Mesothelial cell of epicardium (in vitro differentiated cells): ENCODE results near the gene TEAD3. TPM values are rescaled to one million over a fixed set of nuclear protein-coding genes. Genes with fewer than 3 reads are reported as not detected.

Source experiments
- DNase-seq, 2 experiments: peaks; one replicate each; pipeline ENCODE4 v3.0.0; 2021; ENCODE audit warnings: low spot score in 2 of 2; ENCODE audit not compliant: unreplicated experiment in 2 of 2
- H3K27ac Mint-ChIP-seq: 2 replicates; pipeline ENCODE4 v1.8.0; 2021; ENCODE audit warnings: mixed read lengths
- H3K27me3 Mint-ChIP-seq: 2 replicates; pipeline ENCODE4 v1.8.0; 2021; ENCODE audit warnings: low read depth, mixed read lengths
- H3K36me3 Mint-ChIP-seq: 2 replicates; pipeline ENCODE4 v1.8.0; 2021; ENCODE audit warnings: mixed read lengths
- H3K4me1 Mint-ChIP-seq: 2 replicates; pipeline ENCODE4 v1.8.0; 2021; ENCODE audit warnings: mixed read lengths
- H3K4me3 Mint-ChIP-seq: 2 replicates; pipeline ENCODE4 v1.8.0; 2021; ENCODE audit warnings: mild to moderate bottlenecking, moderate library complexity, mixed read lengths
- H3K9me3 Mint-ChIP-seq: 2 replicates; pipeline ENCODE4 v1.8.0; 2021; ENCODE audit warnings: mixed read lengths
- CTCF ChIP-seq: fragments of 200-600 bp; sonication (generic); IDR thresholded peaks from one replicate; pipeline ENCODE4 v1.5.0; 2021; ENCODE audit warnings: antibody characterized with exemption; ENCODE audit not compliant: unreplicated experiment
- total RNA-seq: library from RNA; stranded (reverse); gene quantifications from 3 replicates; pipeline ENCODE4 v1.2.1, GENCODE V29; 2021

Gene TEAD3
- total RNA-seq, 1 donor from 2014 or later: 91.4 TPM

GRCh38 chr6:35508542-35508941 is 11.7 kb upstream of the TEAD3 start:
- peaks cover 37% of the 10 kb centered on the region for H3K4me1 Mint-ChIP-seq
- H3K27ac Mint-ChIP-seq: no peak overlapping the region
- no peak overlapping the region for H3K4me3 Mint-ChIP-seq
- no peaks in the 10 kb centered on the region for H3K36me3 Mint-ChIP-seq
- TF ChIP-seq CTCF: no peak
- H3K27me3 Mint-ChIP-seq: no peaks in the 10 kb centered on the region
- no peak for DNase-seq
- H3K9me3 Mint-ChIP-seq: no peaks in the 10 kb centered on the region

- no peaks in the 10 kb centered on the region for H3K36me3 Mint-ChIP-seq
- H3K27me3 Mint-ChIP-seq: no peaks in the 10 kb centered on the region
- H3K27ac Mint-ChIP-seq: no peak overlapping the region
- no peak overlapping the region for H3K4me3 Mint-ChIP-seq
- TF ChIP-seq CTCF: no peak
- no peaks in the 10 kb centered on the region for H3K9me3 Mint-ChIP-seq
- no peak for DNase-seq
- H3K4me1 Mint-ChIP-seq: peaks cover 37% of the 10 kb centered on the region
Observed at GRCh38 chr6:35508027-35508426, 11.1 kb upstream of the TEAD3 start.

DNA sequence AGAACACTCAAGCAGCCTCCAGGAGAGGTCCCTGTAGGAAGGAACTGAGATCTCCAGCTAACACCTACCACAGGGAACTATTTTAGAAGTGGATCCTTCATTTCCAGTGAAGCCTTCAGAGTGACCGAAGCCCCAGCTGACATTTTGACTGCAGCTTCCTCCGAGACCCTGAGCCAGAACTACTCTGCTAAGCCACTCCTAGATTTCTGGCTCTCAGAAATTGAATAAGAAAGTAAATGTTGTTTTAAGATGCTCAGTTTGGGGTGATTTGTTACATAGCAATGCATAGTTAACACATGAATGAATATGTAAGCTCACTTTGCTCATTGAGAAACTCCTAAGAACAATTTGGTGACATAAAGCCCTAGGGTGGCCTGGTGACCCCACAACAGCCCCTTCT is 10.3 kb upstream of the TEAD3 start:
- Mint-ChIP-seq H3K4me1 (peaks cover 33% of the 10 kb centered on the region), H3K27me3 (no peaks in the 10 kb centered on the region), H3K36me3 (no peaks in the 10 kb centered on the region), H3K27ac (no peak overlapping the region), H3K9me3 (no peaks in the 10 kb centered on the region), H3K4me3 (no peak overlapping the region)
- DNase-seq: no peak
- TF ChIP-seq CTCF: no peak

DNA sequence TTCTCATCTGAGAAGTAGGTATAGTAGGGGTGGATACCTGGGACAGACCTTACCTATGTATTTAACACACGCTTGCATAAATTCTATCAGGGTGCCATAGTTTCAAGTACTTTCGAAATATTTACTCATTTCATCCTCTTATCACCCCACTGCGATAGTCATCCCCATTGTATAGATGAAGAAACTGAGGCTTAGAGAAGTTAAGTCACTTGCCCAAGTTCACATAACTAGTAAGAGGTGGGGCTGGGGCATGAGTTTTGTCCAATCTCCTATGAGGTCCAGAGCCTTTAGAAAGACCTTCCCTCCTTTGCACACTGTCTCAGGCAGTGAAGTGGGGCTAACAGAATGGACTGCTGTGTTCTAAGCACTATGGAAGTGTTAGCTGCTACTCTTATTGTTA is 9.7 kb upstream of the TEAD3 start:
- no peaks in the 10 kb centered on the region for H3K36me3 Mint-ChIP-seq
- TF ChIP-seq CTCF: no peak
- H3K27ac Mint-ChIP-seq: no peak overlapping the region
- H3K27me3 Mint-ChIP-seq: no peaks in the 10 kb centered on the region
- H3K4me1 Mint-ChIP-seq: peaks cover 33% of the 10 kb centered on the region
- DNase-seq: no peak
- no peak overlapping the region for H3K4me3 Mint-ChIP-seq
- H3K9me3 Mint-ChIP-seq: no peaks in the 10 kb centered on the region

GRCh38 chr6:35505999-35506412 is 9.1 kb upstream of the TEAD3 start:
- no peak for TF ChIP-seq CTCF
- Mint-ChIP-seq H3K27ac (no peak overlapping the region), H3K4me1 (peaks cover 32% of the 10 kb centered on the region), H3K36me3 (no peaks in the 10 kb centered on the region), H3K27me3 (no peaks in the 10 kb centered on the region), H3K4me3 (peak overlapping the region; percentile 24), H3K9me3 (no peaks in the 10 kb centered on the region)
- DNase-seq: no peak

DNA sequence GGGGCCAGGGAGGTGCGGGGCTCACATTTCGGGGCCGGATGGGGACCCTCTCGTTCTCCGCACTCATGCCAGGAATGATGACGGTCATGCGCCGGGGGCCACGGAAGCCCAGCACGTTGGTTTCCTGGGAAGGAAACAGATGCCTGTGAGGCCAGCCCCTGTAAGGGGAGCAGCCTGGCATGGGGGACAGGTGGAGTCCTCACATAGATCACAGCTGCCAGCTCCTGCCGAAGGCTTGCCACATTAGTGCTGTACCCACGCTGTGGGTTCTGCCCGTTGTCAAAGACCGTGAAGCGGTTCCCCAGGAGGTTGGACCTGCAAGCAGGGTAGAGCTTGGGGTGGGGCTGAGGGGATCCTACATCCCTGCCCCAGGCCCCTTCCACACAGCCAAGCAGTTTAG is 6.7 kb upstream of the TEAD3 start:
- H3K27me3 Mint-ChIP-seq: no peaks in the 10 kb centered on the region
- H3K4me1 Mint-ChIP-seq: peaks cover 41% of the 10 kb centered on the region
- no peak overlapping the region for H3K27ac Mint-ChIP-seq
- no peak for DNase-seq
- H3K36me3 Mint-ChIP-seq: no peaks in the 10 kb centered on the region
- no peak for TF ChIP-seq CTCF
- H3K4me3 Mint-ChIP-seq: no peak overlapping the region
- no peaks in the 10 kb centered on the region for H3K9me3 Mint-ChIP-seq
